DOHH2 (cell line): Measurements from ENCODE around the gene LCN9.

Source experiments
- EZH2phosphoT487 ChIP-seq: fragments of 200-600 bp; sonication (generic); IDR thresholded peaks from 2 replicates; pipeline ENCODE4 v1.6.1; 2017; ENCODE audit warnings: borderline replicate concordance, mild to moderate bottlenecking, antibody characterized with exemption, low read length, moderate library complexity, mixed read lengths
- TF ChIP-seq, protein P1 (sequence below): fragments of 200-600 bp; sonication (generic); IDR thresholded peaks from one replicate; pipeline ENCODE4 v1.5.1; 2014; ENCODE audit warnings: antibody characterized with exemption, mild to moderate bottlenecking, low read depth, low read length; ENCODE audit not compliant: poor library complexity, severe bottlenecking

DNA sequence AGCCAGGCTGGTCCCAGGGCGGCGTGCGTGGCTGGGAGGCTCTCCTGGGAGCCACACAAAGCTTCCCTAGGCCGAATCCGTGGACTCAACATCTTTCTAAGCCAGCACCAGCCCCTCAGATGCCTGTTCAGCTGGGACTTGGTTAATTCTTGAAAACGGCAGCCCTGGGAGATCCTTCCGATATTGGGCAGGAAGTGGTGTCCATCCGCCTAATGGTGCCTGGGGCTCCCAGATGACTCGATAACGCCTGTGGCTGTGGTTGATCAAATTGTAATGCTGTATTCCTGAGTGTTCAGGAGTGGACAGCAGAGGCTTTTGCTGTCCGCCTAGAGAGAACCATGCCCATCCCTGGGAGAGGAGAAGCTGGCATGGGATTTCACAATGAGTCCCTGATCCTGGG, 52.9 kb downstream of the LCN9 start:
- TF ChIP-seq, protein P1, sequence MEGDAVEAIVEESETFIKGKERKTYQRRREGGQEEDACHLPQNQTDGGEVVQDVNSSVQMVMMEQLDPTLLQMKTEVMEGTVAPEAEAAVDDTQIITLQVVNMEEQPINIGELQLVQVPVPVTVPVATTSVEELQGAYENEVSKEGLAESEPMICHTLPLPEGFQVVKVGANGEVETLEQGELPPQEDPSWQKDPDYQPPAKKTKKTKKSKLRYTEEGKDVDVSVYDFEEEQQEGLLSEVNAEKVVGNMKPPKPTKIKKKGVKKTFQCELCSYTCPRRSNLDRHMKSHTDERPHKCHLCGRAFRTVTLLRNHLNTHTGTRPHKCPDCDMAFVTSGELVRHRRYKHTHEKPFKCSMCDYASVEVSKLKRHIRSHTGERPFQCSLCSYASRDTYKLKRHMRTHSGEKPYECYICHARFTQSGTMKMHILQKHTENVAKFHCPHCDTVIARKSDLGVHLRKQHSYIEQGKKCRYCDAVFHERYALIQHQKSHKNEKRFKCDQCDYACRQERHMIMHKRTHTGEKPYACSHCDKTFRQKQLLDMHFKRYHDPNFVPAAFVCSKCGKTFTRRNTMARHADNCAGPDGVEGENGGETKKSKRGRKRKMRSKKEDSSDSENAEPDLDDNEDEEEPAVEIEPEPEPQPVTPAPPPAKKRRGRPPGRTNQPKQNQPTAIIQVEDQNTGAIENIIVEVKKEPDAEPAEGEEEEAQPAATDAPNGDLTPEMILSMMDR, result no peak
- no peak for TF ChIP-seq EZH2phosphoT487
